Thoracic aorta (tissue), 2 donors: ENCODE measurements around the gene HOGA1. TPM values are rescaled to one million over a fixed set of nuclear protein-coding genes. Genes with fewer than 3 reads are reported as not detected.

Source experiments
- ATAC-seq: fragments of 150-250 bp; one replicate; pipeline ENCODE4 v1.8.0; 2017; ENCODE audit warnings: low read depth; ENCODE audit not compliant: insufficient number of reproducible peaks, low FRiP score
- DNase-seq: peaks from one replicate; pipeline ENCODE4 v3.0.0-alpha.2; 2020; ENCODE audit warnings: low spot score
- H3K27ac ChIP-seq, 2 donors: fragments of 200-600 bp; sonication (generic); 1 replicate in 1 of 2; 2 replicates in 1 of 2; pipeline ENCODE4 v1.5.1; 2016; ENCODE audit warnings: mild to moderate bottlenecking in 2 of 2, moderate library complexity in 2 of 2
- H3K27me3 ChIP-seq: fragments of 200-600 bp; sonication (generic); replicated peaks from 2 replicates; pipeline ENCODE4 v1.6.0; 2016; ENCODE audit warnings: mild to moderate bottlenecking; ENCODE audit not compliant: insufficient read depth
- H3K36me3 ChIP-seq: fragments of 200-600 bp; sonication (generic); one replicate; pipeline ENCODE4 v1.5.1; 2016
- H3K4me1 ChIP-seq, 2 donors: fragments of 200-600 bp; sonication (generic); 1 replicate in 1 of 2; 2 replicates in 1 of 2; pipeline versions ENCODE4 v1.5.1 to v1.6.0; 2016; ENCODE audit warnings: low read depth in 2 of 2, mild to moderate bottlenecking in 1 of 2; ENCODE audit not compliant: control insufficient read depth in 1 of 2
- H3K4me3 ChIP-seq: fragments of 200-600 bp; sonication (generic); 2 replicates; pipeline ENCODE4 v1.5.1; 2016; ENCODE audit warnings: mild to moderate bottlenecking
- H3K9me3 ChIP-seq: fragments of 200-600 bp; sonication (generic); 2 replicates; pipeline ENCODE4 v1.5.1; 2016
- total RNA-seq, 2 donors: library from RNA; depleted of rRNA; stranded (reverse); fragments of >200 nt; gene quantifications; one replicate each; pipeline versions ENCODE4 v1.1.0 to v1.2.3, GENCODE V29; 2016
- TF ChIP-seq, protein P1 (sequence below): fragments of 200-600 bp; sonication (generic); IDR thresholded peaks from one replicate; pipeline ENCODE4 v1.5.1; 2019; ENCODE audit warnings: antibody characterized with exemption

HOGA1 gene
- total RNA-seq, 2 donors from 2014 or later, result 7.0 to 12.3 TPM

DNA sequence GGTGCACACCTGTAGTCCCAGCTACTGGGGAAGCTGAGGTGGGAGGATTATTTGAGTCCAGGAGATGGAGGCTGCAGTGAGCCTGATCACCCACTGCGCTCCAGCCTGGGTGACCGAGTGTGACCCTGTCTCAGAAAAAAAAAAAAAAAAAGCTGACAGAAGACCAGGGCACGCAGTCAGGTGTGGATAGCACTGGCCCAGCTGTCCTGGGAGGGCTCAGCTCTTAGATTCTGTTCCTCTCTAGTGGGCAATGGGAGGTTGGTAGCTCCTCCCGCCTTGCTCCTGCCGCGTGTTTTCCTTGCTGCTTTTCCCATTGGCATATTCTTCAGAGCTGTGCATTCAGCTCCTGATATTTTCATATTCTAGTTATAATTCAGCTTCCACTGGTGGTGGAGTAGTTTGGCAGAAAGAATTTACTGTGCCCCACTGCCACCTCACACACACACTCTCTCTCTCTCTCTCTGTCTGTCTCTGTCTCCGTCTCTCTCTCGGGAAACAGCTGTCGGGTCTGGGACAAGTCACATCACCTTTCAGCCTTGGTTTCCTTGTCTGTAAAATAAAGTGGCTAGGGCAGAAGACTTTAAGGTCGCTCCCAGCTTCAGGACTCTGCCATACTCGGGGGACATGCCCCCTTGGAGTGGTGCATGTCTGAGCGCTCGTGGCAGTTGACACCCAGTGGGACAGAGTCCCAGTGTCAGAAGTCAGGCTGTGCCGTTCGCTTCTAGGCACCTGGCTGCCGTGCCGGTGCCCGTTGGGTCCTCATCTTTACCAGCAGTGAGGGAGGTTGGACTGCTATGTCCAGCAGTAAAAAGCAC lies 37.5 kb upstream of the HOGA1 start:
- H3K27ac ChIP-seq, result no peak overlapping the region
- no peaks in the 10 kb centered on the region for H3K9me3 ChIP-seq
- TF ChIP-seq, protein P1, sequence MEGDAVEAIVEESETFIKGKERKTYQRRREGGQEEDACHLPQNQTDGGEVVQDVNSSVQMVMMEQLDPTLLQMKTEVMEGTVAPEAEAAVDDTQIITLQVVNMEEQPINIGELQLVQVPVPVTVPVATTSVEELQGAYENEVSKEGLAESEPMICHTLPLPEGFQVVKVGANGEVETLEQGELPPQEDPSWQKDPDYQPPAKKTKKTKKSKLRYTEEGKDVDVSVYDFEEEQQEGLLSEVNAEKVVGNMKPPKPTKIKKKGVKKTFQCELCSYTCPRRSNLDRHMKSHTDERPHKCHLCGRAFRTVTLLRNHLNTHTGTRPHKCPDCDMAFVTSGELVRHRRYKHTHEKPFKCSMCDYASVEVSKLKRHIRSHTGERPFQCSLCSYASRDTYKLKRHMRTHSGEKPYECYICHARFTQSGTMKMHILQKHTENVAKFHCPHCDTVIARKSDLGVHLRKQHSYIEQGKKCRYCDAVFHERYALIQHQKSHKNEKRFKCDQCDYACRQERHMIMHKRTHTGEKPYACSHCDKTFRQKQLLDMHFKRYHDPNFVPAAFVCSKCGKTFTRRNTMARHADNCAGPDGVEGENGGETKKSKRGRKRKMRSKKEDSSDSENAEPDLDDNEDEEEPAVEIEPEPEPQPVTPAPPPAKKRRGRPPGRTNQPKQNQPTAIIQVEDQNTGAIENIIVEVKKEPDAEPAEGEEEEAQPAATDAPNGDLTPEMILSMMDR, result no peak
- H3K36me3 ChIP-seq, result no peaks in the 10 kb centered on the region
- H3K27me3 ChIP-seq, result no peaks in the 10 kb centered on the region
- no peak overlapping the region for H3K4me3 ChIP-seq
- H3K4me1 ChIP-seq, result peaks cover 26 to 48% of the 10 kb centered on the region in 2 donors
- DNase-seq (no peak), ATAC-seq (no peak)

DNA sequence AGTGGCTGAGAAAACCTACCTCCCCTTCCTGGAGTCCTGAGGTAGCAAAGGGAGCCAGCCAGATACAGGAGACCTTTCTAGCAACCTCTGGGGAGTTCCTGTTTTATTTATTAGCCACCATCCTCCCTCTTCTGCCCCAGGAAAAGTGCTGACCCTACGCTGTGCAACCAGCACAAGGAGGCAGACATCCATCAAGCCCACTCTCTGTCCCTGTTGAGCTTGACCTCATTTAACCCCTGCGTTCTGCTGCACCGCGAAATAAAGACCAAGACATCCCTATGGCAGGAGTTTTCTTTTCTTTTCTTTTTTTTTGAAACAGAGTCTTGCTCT lies 37.0 kb upstream of the HOGA1 start:
- Histone ChIP-seq H3K4me3 (no peak overlapping the region), H3K9me3 (no peaks in the 10 kb centered on the region), H3K4me1 (peaks cover 21 to 42% of the 10 kb centered on the region in 2 donors), H3K27ac (no peak overlapping the region), H3K27me3 (no peaks in the 10 kb centered on the region), H3K36me3 (no peaks in the 10 kb centered on the region)
- ATAC-seq (no peak), DNase-seq (no peak)
- TF ChIP-seq, protein P1, result no peak

DNA sequence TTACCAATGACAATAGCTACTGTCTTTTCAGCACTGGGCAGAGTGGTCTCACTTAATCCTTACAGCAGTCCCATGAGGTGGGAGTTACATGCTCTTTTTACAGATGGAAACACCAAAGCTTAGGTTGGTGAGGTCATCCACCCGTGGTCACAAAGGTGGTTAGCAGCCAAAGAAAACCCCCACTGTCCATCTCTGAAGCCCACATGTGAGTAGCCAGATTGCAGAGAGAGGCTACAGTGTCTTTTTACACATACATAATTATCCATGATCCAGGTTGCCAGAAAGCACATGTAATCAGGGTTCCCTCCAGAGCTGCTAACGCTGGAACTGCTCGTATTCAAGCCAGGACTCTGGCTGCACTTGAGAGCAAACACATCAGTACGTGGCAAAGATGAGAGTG lies 36.2 kb upstream of the HOGA1 start:
- TF ChIP-seq, protein P1, result no peak
- Histone ChIP-seq H3K27ac (no peak overlapping the region), H3K4me3 (no peak overlapping the region), H3K36me3 (no peaks in the 10 kb centered on the region), H3K4me1 (peaks cover 14 to 35% of the 10 kb centered on the region in 2 donors), H3K9me3 (no peaks in the 10 kb centered on the region), H3K27me3 (no peaks in the 10 kb centered on the region)
- no peak for ATAC-seq
- no peak for DNase-seq

DNA sequence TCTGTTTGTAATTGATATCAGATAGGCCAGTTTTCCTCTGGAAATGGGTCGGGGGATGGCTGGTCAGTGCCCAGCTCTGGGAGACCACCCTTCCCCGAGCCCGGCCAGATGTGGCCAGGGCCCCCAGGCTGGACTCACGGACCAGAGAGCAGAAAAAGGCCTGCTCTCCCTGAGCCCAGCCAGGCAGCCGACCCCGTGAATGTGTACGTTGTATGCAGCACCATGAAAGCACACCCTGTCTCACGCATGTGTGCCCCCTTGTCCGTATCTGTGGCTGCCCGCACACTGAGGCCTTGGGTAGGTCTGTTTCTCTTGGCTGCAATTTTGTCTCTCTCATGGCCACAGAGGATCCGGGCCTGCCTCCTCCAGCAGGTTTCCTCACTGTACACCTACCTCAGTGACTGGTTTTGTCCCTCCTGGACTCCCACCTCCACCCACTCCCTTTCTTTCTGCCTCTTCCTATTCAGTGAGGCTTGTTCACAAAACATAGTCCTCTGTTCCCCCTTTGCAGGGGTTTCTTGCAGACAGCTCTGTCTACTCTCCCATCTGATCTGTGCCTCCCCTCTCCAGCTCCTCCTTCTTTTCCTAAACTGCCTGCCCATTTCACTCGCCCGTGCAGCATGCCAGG lies 35.2 kb upstream of the HOGA1 start:
- no peak for DNase-seq
- Histone ChIP-seq H3K27ac (no peak overlapping the region), H3K4me1 (peaks cover 12 to 25% of the 10 kb centered on the region in 2 donors), H3K36me3 (no peaks in the 10 kb centered on the region), H3K4me3 (no peak overlapping the region), H3K27me3 (no peaks in the 10 kb centered on the region), H3K9me3 (no peaks in the 10 kb centered on the region)
- TF ChIP-seq, protein P1, result no peak
- no peak for ATAC-seq

DNA sequence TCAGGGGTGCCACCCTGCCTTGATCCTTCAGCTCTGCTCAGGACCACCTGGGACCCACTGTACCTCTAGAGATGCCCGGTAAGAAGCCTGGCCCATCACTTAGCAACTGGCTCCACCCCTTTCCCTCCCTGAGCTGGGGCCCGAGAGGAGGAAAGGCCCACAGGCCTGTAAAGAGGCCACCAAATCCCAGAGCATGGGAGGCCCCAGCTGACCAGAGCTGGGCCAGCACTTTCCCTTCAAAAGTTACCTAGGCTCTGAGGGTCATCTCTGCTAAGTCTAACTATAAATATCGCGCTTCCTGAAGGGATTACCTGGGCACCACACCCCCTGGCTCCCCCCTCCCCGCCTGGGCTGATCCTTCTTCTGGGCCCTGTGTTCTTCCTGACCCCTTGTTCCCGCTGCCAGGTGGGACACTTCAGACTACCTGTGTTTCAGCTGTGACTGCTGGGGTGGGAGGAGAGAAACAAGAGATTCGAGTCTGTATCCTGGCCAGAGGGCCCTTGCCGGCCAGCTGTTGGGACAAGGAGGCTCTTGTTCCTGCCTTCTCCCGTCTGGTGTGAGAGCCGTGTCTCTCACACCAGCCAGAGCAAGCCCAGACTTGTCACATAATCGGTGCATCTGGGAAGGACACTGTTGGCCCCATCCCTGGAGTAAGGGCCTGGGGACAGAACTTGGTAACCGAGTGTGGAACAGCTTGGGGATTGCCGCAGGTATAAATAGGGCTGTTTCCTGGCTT lies 34.4 kb upstream of the HOGA1 start:
- TF ChIP-seq, protein P1, result no peak
- no peaks in the 10 kb centered on the region for H3K9me3 ChIP-seq
- H3K27ac ChIP-seq, result peak overlapping the region in 1 of 2 donors; percentile 38
- H3K27me3 ChIP-seq, result no peaks in the 10 kb centered on the region
- H3K4me1 ChIP-seq, result peaks cover 12 to 24% of the 10 kb centered on the region in 2 donors
- no peak for ATAC-seq
- DNase-seq, result no peak
- H3K36me3 ChIP-seq, result no peaks in the 10 kb centered on the region
- no peak overlapping the region for H3K4me3 ChIP-seq
